ENCODE measurements around the gene C1QTNF6. TPM values are rescaled to one million over a fixed set of nuclear protein-coding genes. Genes with fewer than 3 reads are reported as not detected.

Gene C1QTNF6
- total RNA-seq, 1 donor from 2014 or later, result 58.3 TPM

- DNase-seq (ENCODE audit: low spot score in 2 of 2, unreplicated experiment in 2 of 2), result no peak
- H3K4me3 Mint-ChIP-seq, result no peak overlapping the region
- TF ChIP-seq CTCF (IDR thresholded peaks at IDR 0.05; ENCODE audit: unreplicated experiment), result no peak
- H3K4me1 Mint-ChIP-seq, result peaks cover 48% of the 10 kb centered on the region
- no peaks in the 10 kb centered on the region for H3K9me3 Mint-ChIP-seq
- H3K27me3 Mint-ChIP-seq (ENCODE audit: low read depth), result peaks cover 1% of the 10 kb centered on the region
- peak overlapping the region; percentile 61 for H3K27ac Mint-ChIP-seq
- H3K36me3 Mint-ChIP-seq, result no peaks in the 10 kb centered on the region
These were observed 22.2 kb upstream of the C1QTNF6 start for GRCh38 chr22:37210041-37210803.

GRCh38 chr22:37209140-37209845, 21.2 kb upstream of the C1QTNF6 start:
- Mint-ChIP-seq H3K4me3 (no peak overlapping the region), H3K9me3 (no peaks in the 10 kb centered on the region), H3K27ac (peak overlapping the region; percentile 25), H3K27me3 (ENCODE audit: low read depth) (peaks cover 1% of the 10 kb centered on the region), H3K36me3 (no peaks in the 10 kb centered on the region), H3K4me1 (peaks cover 40% of the 10 kb centered on the region)
- no peak for TF ChIP-seq CTCF (IDR thresholded peaks at IDR 0.05; ENCODE audit: unreplicated experiment)
- no peak for DNase-seq (ENCODE audit: low spot score in 2 of 2, unreplicated experiment in 2 of 2)

- Mint-ChIP-seq H3K9me3 (no peaks in the 10 kb centered on the region), H3K4me3 (no peak overlapping the region), H3K27me3 (ENCODE audit: low read depth) (peaks cover 1% of the 10 kb centered on the region), H3K4me1 (peaks cover 33% of the 10 kb centered on the region), H3K27ac (peak overlapping the region; percentile 59), H3K36me3 (no peaks in the 10 kb centered on the region)
- TF ChIP-seq CTCF (IDR thresholded peaks at IDR 0.05; ENCODE audit: unreplicated experiment), result no peak
- DNase-seq (ENCODE audit: low spot score in 2 of 2, unreplicated experiment in 2 of 2), result no peak
These were observed 20.5 kb upstream of the C1QTNF6 start for GRCh38 chr22:37208401-37209139.

- H3K27ac Mint-ChIP-seq, result no peak overlapping the region
- no peaks in the 10 kb centered on the region for H3K9me3 Mint-ChIP-seq
- no peak overlapping the region for H3K4me3 Mint-ChIP-seq
- H3K27me3 Mint-ChIP-seq (ENCODE audit: low read depth), result peaks cover 1% of the 10 kb centered on the region
- TF ChIP-seq CTCF (IDR thresholded peaks at IDR 0.05; ENCODE audit: unreplicated experiment), result no peak
- no peaks in the 10 kb centered on the region for H3K36me3 Mint-ChIP-seq
- no peak for DNase-seq (ENCODE audit: low spot score in 2 of 2, unreplicated experiment in 2 of 2)
- H3K4me1 Mint-ChIP-seq, result peaks cover 30% of the 10 kb centered on the region
These were observed 19.9 kb upstream of the C1QTNF6 start for GRCh38 chr22:37207981-37208380.

- H3K4me1 Mint-ChIP-seq, result peaks cover 22% of the 10 kb centered on the region
- no peak overlapping the region for H3K4me3 Mint-ChIP-seq
- no peak overlapping the region for H3K27ac Mint-ChIP-seq
These were observed 19.1 kb upstream of the C1QTNF6 start for GRCh38 chr22:37206841-37207821.

More at GRCh38 chr22:37206841-37207821, 19.1 kb upstream of the C1QTNF6 start:
- no peaks in the 10 kb centered on the region for H3K9me3 Mint-ChIP-seq
- no peak for TF ChIP-seq CTCF (IDR thresholded peaks at IDR 0.05; ENCODE audit: unreplicated experiment)
- DNase-seq (ENCODE audit: low spot score in 2 of 2, unreplicated experiment in 2 of 2), result no peak
- no peaks in the 10 kb centered on the region for H3K36me3 Mint-ChIP-seq
- peaks cover 1% of the 10 kb centered on the region for H3K27me3 Mint-ChIP-seq (ENCODE audit: low read depth)

All from mesothelial cell of epicardium (in vitro differentiated cells).